Measurements from ENCODE around the gene INTS1. TPM values are rescaled to one million over a fixed set of nuclear protein-coding genes. Genes with fewer than 3 reads are reported as not detected.

Gene INTS1
- total RNA-seq, 6 experiments from 2014 or later = 84.0 to 104 (median 89.5) TPM

GRCh38 chr7:1531263-1531978 is 27.2 kb upstream of the INTS1 start:
- Mint-ChIP-seq H3K27me3 (ENCODE audit: insufficient read depth) (peaks cover 18% of the 10 kb centered on the region), H3K27ac (peak overlapping the region; percentile 97), H3K36me3 (ENCODE audit: low read depth) (no peaks in the 10 kb centered on the region), H3K4me1 (ENCODE audit: low read depth) (peaks cover 49% of the 10 kb centered on the region), H3K4me3 (peak overlapping the region; percentile 91), H3K9me3 (no peaks in the 10 kb centered on the region)
- DNase-seq = no peak
- TF ChIP-seq CTCF (IDR thresholded peaks at IDR 0.05) = no peak

- Mint-ChIP-seq H3K36me3 (ENCODE audit: low read depth) (no peaks in the 10 kb centered on the region), H3K27me3 (ENCODE audit: insufficient read depth) (peaks cover 16% of the 10 kb centered on the region), H3K27ac (no peak overlapping the region), H3K4me1 (ENCODE audit: low read depth) (peaks cover 46% of the 10 kb centered on the region), H3K4me3 (no peak overlapping the region), H3K9me3 (no peaks in the 10 kb centered on the region)
- DNase-seq = no peak
- no peak for TF ChIP-seq CTCF (IDR thresholded peaks at IDR 0.05)
These were observed 26.7 kb upstream of the INTS1 start for GRCh38 chr7:1530946-1531262.

DNA sequence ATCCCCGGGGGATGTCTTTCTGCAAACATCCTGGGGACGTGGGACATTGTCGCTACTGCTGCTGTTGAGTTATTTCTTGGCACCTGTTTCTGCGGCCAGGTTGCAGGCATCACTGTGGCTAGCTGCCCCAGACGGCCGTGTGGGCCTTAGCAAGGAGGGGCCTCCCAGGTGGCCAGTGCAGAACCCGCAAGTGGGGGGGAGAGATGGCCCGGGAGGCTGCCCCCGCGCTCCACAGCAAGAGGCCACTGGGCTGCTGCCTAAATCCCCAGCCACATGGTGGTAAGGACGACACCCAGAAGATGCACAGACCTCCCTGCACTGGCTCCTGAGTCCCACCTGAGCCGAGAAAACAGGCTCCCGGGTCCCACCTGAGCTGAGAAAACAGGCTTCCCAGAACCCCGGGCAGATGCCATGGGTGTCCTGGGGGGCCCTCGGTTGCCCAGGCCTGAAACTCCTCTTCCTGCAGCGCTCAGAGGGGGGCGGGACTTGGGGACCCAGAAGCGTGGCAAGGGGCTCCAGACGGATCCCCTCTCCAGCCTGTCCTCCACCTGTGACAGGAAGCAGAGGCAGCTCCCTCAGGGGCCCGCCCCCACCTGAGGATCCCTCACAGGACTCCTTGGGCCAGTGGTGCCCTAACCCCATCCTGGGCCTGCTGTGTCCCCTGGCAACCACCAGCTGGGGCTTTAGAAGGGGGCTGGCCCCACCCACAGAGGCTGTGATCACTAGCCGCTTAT is 25.4 kb upstream of the INTS1 start:
- Mint-ChIP-seq H3K4me1 (ENCODE audit: low read depth) (peaks cover 43% of the 10 kb centered on the region), H3K27ac (no peak overlapping the region), H3K36me3 (ENCODE audit: low read depth) (no peaks in the 10 kb centered on the region), H3K27me3 (ENCODE audit: insufficient read depth) (peaks cover 16% of the 10 kb centered on the region), H3K9me3 (no peaks in the 10 kb centered on the region), H3K4me3 (peak overlapping the region; percentile 77)
- no peak for TF ChIP-seq CTCF (IDR thresholded peaks at IDR 0.05)
- no peak for DNase-seq

DNA sequence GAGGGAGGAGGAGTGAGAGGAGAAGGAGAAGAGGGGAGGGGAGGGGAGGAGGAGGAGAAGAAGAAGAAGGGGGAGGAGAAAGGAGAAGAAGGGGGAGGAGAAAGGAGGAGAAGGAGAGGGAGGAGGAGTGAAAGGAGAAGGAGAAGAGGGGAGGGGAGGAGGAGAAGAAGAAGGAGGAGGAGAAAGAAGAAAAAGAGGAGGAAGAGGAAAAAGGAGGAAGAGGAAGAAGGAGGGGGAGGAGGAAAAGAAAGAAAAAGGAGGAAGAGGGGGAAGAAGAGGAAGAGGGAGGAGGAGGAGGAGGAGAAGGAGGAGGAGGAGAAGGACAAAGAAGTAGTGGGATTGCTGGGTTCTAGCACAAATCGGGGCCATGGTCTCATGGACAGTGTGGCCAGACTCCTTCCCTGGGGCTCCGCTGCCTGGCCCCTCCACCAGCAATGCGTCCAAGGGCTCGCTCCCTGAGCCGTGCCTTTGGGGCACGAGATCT is 22.1 kb upstream of the INTS1 start:
- Mint-ChIP-seq H3K4me3 (peak overlapping the region; percentile 50), H3K27me3 (ENCODE audit: insufficient read depth) (peaks cover 11% of the 10 kb centered on the region), H3K9me3 (no peaks in the 10 kb centered on the region), H3K4me1 (ENCODE audit: low read depth) (peaks cover 12% of the 10 kb centered on the region), H3K36me3 (ENCODE audit: low read depth) (no peaks in the 10 kb centered on the region), H3K27ac (peak overlapping the region; percentile 20; the same call in 1 of the 2 replicates)
- no peak for DNase-seq
- TF ChIP-seq CTCF (IDR thresholded peaks at IDR 0.05) = no peak

- no peak for TF ChIP-seq CTCF (IDR thresholded peaks at IDR 0.05)
- DNase-seq = no peak
- Mint-ChIP-seq H3K36me3 (ENCODE audit: low read depth) (peaks cover 3% of the 10 kb centered on the region; the same call in 1 of the 2 replicates), H3K9me3 (peaks cover 3% of the 10 kb centered on the region), H3K4me3 (no peak overlapping the region), H3K27ac (no peak overlapping the region), H3K4me1 (ENCODE audit: low read depth) (peaks cover 16% of the 10 kb centered on the region), H3K27me3 (ENCODE audit: insufficient read depth) (peaks cover 15% of the 10 kb centered on the region; the same call in 1 of the 2 replicates)
These were observed 21.2 kb upstream of the INTS1 start for GRCh38 chr7:1525409-1525808.
